H1 (cell line): ENCODE data around the gene NTMT1.

Source experiments
- EZH2 ChIP-seq: fragments of 200-600 bp; sonication (generic); IDR thresholded peaks from 2 replicates; pipeline ENCODE4 v1.7.1; 2012; ENCODE audit warnings: low read depth, mild to moderate bottlenecking, moderate library complexity, low read length, inconsistent platforms; ENCODE audit not compliant: severe bottlenecking
- POLR2AphosphoS5 ChIP-seq: IDR thresholded peaks from 2 replicates; pipeline ENCODE4 v1.6.1; 2011; ENCODE audit warnings: low read depth, low read length
- RFX5 ChIP-seq: IDR thresholded peaks from 2 replicates; pipeline ENCODE4 v1.6.1; 2011; ENCODE audit warnings: low read depth, low read length, improper control_type of control experiment, borderline replicate concordance
- RXRA ChIP-seq: IDR thresholded peaks from 2 replicates; pipeline ENCODE4 v1.6.1; 2011; ENCODE audit warnings: low read depth, mild to moderate bottlenecking, low read length, moderate library complexity; ENCODE audit not compliant: insufficient read depth
- SP4 ChIP-seq: IDR thresholded peaks from 2 replicates; pipeline ENCODE4 v1.6.1; 2012; ENCODE audit warnings: low read length, inconsistent platforms
- TF ChIP-seq, protein P1 (sequence below), 3 experiments: IDR thresholded peaks; 1 replicate in 2 of 3; 2 replicates in 1 of 3; pipeline versions ENCODE4 v1.5.1 to v1.6.1; 2011; ENCODE audit warnings: low read length in 3 of 3, mild to moderate bottlenecking in 3 of 3, inconsistent platforms in 2 of 3, low read depth in 1 of 3, moderate library complexity in 1 of 3; ENCODE audit not compliant: insufficient read depth in 1 of 3; ENCODE audit errors: control extremely low read depth in 1 of 3
- TF ChIP-seq, protein P2 (sequence below): IDR thresholded peaks from 2 replicates; pipeline ENCODE4 v1.6.1; 2011; ENCODE audit warnings: low read depth, mild to moderate bottlenecking, low read length; ENCODE audit not compliant: insufficient read depth

GRCh38 chr9:129666575-129666974 lies 40.6 kb downstream of the NTMT1 start:
- TF ChIP-seq POLR2AphosphoS5: no peak
- TF ChIP-seq, protein P1, sequence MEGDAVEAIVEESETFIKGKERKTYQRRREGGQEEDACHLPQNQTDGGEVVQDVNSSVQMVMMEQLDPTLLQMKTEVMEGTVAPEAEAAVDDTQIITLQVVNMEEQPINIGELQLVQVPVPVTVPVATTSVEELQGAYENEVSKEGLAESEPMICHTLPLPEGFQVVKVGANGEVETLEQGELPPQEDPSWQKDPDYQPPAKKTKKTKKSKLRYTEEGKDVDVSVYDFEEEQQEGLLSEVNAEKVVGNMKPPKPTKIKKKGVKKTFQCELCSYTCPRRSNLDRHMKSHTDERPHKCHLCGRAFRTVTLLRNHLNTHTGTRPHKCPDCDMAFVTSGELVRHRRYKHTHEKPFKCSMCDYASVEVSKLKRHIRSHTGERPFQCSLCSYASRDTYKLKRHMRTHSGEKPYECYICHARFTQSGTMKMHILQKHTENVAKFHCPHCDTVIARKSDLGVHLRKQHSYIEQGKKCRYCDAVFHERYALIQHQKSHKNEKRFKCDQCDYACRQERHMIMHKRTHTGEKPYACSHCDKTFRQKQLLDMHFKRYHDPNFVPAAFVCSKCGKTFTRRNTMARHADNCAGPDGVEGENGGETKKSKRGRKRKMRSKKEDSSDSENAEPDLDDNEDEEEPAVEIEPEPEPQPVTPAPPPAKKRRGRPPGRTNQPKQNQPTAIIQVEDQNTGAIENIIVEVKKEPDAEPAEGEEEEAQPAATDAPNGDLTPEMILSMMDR (IDR thresholded peaks at IDR 0.05; ENCODE audit: control extremely low read depth in 1 of 3, insufficient read depth in 1 of 3, low read depth in 1 of 3, low read length in 3 of 3): no peak
- TF ChIP-seq EZH2: no peak
- no peak for TF ChIP-seq SP4
- TF ChIP-seq RFX5: no peak
- TF ChIP-seq RXRA: no peak
- TF ChIP-seq, protein P2, sequence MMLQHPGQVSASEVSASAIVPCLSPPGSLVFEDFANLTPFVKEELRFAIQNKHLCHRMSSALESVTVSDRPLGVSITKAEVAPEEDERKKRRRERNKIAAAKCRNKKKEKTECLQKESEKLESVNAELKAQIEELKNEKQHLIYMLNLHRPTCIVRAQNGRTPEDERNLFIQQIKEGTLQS: no peak
